NCI-H1105 (cell line): ENCODE measurements around the gene PTPRN2.
"Not testable (repeated sequence)": the region's sequence is repeated elsewhere in the genome, so short reads cannot be mapped to it uniquely, and the experiment has no call there.

ENCODE experiments used
- DNase-seq: peaks from one replicate; lab custom pipeline; 2025; lab: John Stamatoyannopoulos, UW

The PTPRN2 gene

DNA sequence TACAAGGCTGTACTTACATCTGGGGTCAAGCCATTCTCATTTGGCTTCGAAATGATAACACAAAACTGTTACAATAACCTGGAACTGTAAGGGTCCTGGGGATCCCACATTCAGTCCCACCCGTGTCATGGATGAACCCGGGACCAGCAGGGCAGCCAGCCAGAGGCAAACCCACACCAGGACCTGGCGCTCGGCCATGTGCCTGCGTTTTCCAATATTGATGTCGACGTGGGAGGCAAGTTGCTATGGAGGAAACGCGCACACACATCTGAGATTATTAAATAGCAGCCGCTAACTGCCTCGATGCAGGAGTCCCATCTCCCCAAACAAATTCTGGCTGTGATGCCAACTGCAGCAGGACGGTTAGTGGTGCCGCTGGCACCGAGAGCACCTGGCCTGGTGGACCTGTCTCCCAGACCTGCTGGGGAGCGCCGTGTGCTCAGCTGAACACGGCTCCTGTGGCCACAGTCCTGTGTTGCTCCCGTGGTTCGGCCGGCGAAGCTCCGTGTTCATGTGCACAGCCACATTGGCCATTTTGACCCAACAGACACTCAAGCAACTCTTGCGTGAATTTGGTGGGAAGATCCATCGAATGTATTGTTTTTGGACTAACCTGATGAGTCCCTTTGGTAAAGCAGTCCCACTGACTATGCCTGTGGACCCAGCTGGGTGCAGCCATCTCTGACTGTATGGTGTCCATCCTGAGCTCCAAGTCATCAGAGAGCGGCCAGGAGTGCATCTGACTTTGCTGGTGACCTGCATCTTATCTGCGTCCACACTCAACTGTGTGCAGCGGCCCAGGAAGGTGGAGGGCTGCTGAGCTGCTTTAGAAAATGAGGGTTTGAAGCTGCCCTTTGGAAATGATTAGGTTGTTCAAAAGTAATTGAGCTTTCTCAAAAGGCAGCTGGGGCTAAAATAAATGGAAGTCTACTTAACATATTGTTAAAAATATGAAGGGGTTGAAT is 852.7 kb downstream of the PTPRN2 start:
- no peak for DNase-seq

DNA sequence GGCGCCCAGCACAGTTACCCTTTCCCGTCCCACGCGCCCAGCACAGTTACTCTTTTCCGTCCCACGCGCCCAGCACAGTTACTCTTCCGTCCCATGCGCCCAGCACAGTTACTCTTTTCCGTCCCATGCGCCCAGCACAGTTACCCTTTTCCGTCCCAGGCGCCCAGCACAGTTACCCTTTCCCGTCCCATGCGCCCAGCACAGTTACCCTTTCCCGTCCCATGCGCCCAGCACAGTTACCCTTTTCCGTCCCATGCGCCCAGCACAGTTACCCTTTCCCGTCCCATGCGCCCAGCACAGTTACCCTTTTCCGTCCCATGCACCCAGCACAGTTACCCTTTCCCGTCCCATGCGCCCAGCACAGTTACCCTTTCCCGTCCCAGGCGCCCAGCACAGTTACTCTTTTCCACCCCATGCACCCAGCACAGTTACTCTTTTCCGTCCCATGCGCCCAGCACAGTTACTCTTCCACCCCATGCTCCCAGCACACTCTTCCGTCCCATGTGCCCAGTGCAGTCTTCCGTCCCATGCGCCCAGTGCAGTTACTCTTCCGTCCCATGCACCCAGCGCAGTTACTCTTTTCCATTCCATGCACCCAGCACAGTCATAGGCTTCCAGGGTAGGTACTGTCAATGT is 853.7 kb downstream of the PTPRN2 start:
- DNase-seq: not testable (repeated sequence)

- no peak for DNase-seq
Measured at GRCh38 chr7:157731126-157731525, 856.5 kb downstream of the PTPRN2 start.

- no peak for DNase-seq
Measured at GRCh38 chr7:157730614-157731013, 857.0 kb downstream of the PTPRN2 start.

DNA sequence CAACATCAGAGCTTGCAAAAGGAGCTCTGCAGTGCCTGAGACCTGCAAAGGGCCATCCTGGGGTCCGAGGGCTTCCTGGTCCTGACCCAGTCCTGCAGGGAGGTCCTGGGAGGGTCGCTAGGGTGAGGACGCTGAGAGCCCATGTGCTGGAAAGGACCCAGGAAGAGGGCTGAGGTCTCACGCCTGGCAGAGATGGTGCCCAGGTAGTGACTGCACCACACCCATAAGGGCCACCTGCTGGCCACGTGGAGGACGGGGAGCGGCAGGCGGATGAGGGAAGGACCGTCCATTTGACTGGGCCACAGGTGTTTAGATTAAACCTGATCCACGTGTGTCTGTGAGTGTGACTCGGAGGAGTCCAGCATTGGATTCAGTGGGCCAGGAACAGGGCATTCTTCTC is 858.1 kb downstream of the PTPRN2 start:
- no peak for DNase-seq

DNA sequence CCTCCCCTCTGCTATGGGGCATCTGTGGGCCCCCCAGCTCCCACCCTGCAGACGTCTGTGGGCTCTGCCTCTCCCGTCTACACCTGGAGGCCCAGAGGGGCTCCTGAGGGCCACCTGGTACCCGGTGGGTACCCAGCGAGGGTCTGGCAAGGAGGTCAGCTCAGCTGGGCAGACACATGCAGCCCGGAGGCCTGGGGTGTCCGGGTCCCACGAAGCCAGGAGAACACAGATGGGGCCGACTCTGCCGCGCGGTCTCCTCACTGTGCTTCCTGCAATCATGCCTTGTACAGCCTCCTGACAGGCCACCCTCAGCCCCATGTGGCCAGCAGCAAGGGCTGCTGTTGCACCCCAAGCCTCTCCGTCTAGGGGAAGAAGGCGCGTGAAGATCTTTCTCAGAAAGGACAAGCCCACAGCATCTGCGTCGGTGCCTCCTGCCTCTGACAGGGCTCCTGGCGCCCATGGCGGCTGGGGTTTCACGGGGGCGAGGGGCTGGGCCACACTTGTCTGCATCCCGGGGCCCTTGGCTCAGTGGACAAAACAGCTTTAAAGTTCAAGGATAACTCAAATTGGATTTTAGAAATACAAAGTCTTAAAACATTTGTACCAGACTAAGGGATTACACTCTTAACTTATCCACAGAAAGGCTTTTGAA is 859.5 kb downstream of the PTPRN2 start:
- DNase-seq: no peak

DNA sequence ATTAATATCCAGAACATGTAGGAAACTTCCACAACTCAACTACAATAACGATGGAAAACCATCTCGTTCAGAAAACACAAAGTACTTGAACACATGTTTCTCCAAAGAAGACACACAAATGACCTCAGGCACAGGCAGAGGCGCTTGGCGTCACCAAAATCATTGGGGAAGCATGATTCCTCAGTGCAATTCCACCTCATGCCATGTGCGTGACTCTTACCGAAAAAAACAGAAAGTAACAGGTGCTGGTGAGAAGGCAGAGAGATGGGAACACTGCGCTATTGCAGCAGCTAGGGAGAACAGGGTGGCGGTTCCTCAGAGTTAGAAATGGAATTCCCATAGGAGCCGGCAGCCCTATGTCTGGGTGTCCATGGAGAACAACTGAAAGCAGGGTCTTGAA is 860.9 kb downstream of the PTPRN2 start:
- DNase-seq: no peak

GRCh38 chr7:157725312-157725711 is 862.3 kb downstream of the PTPRN2 start:
- not testable (repeated sequence) for DNase-seq

DNA sequence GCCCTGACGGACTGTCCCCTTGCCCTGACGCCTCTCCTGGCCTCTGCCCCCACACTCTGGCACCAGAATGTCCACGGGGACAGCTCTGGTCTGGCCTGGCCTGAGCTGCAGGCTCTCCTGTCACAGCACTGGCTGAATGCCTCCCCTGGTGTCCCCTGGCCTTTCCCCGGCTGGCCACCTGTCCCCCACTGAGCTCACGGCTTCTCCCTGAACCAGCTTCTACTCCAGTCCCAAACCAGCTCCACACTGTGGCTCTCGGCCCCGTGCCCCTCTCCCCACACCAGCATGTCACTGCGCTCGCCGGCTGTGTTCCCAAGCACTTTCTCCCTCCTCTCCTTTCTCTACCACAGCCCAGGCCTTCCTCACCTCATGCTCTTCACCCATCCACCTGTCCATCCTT is 864.4 kb downstream of the PTPRN2 start:
- DNase-seq: no peak

GRCh38 chr7:157722137-157723060 is 865.2 kb downstream of the PTPRN2 start:
- no peak for DNase-seq

DNA sequence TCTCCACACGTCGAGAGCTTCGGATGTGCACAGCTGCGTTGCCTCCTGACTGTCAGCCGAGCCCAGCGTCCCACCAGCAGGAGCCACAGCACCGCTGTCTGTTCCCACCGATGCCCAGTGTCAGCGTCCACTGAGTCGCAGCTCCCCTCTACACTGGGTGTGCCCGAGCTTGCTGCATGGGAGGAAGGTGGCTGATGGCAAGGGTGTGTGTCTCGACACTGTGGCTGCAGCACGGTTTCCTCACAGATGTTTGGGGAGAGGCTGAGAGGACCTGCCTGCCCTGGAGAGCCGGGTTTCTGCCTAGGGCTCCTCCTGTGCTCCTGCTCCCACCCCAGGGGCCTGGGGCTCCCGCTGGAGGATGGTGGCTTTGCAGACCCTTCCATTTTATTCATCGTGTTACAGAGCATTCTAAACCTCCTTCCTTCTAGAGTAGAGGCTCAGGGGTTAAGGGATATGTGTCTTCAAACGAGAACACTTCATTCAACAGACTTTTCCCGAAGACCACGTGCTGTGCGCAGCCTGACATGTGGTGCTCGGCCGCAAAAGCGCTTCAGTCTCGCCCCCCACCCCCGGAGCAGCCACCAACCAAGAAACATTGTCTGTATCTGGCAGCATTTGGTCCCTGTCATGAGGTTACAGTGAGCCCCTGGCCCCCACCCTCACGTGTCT is 866.0 kb downstream of the PTPRN2 start:
- no peak for DNase-seq

DNA sequence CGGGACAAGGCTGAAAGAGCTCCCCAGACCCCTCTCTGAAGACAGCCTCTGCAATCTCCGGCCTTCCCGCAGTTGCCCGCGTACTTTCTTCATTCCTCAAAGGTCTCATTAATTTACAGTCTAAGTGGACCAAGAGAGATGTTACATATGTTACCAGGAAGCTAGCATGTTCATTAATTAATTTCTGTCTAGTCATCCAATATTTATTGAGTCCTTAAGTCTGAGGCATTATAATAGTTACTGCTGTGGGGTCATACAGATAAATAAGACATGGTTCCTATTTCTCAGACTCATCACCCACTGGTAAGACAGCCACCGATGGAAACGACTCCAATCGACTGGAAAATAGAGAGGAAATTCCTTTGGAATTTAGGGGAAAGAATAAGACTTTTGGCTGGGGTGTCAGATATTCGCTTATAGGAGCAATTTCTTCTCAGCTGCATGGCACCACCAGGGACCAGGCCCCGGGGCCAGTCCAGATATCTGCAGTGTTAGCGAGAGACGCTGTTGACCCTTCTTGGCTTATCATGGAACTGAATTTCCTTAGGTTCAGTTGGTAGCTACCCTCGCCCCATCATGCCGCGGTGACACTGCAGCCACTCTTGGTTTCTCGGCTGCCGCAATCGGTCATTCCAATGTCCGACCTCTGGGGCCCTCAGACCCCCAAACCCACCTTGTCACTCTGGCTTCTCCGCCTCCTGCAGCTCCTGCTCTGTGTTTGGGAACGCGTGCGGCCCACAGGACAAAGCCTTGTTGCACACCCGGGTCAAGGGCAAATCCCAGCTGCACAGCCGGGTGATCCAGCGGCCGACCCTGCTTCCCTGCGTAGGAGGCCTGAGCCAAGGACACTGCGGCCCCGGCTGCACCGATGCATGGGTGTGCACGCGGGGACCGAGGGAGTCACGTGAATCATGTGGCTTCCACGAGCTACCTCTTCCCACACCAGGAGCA is 867.6 kb downstream of the PTPRN2 start:
- no peak for DNase-seq

DNA sequence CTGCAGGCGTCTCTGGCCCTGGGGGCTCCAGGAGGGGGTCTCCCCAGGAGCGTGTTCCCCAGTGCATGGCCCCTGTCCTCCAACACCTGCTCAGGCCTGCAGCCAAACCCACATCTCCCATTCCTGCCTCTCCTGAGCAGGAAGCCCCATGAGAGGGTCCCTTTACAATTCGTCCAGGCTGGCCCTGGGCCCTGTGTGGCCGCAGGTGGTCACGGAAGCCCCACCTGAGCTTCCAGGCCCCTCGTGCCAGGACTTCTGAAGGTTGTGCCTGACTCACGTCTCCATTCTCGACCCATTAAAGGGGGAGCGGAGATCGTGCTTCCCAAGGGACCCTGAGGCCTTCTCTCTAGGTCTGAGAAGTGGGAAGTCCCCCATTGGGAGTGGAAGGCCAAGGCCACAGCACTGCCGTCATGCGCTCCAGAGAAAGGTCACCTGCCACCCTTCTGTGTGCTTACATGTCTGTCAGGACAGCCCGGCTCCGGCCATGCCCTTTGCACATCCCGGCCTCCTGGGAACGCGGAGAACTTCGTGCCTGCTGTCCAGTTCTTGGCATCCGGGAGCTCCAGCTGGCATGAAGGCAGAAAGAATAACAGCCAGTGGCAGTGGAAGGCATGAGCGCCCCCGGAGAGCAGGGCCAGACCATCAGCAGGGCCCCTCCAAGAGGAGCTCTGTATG is 868.5 kb downstream of the PTPRN2 start:
- DNase-seq: no peak

GRCh38 chr7:157718303-157719007 is 869.2 kb downstream of the PTPRN2 start:
- DNase-seq: no peak

DNA sequence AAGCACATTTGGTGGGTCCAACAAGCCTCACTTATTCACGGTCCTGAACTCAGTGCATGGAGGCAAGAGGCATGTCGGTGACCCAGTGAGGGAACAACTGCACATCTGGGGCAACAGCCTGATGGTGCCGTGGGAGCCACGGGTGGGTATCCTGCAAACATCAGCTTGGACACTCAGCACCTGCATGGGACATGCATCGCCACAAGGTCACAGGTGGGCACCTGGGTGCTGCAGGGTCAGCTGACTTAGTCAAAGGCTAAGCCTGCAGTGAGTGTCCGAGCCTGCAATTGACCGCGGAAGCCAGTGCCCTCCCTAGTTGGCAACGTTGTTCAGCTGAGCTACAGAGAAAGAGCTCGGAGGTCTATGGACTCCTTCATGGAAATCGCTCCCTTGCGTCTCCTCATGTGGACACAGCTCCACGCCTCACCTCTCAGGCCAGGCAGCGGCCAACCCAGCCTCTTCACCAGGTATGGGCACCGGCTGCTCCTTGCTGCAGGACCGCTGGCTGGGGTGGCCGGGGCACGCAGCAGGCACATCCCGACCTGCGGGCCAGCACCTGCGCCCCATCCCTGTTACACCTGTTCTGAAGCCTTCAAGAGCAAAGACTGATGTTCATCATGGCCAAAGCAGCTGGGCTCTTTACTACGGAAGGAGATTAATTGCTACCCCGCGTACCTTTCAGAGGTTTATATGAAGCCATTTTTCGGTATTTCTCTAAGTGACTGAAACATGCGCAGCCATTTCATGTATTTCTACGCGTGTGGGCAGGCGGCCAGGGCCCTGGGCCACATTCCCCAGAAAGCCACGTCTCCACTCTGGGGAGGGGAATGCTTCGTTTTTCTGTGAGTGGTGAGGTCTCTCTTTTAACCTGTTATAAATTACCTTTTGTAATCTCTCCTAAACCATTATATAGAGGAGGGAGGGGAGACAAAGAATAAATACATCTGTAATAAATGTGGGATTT is 870.1 kb downstream of the PTPRN2 start:
- no peak for DNase-seq

GRCh38 chr7:157715938-157716280 is 871.7 kb downstream of the PTPRN2 start:
- no peak for DNase-seq

DNA sequence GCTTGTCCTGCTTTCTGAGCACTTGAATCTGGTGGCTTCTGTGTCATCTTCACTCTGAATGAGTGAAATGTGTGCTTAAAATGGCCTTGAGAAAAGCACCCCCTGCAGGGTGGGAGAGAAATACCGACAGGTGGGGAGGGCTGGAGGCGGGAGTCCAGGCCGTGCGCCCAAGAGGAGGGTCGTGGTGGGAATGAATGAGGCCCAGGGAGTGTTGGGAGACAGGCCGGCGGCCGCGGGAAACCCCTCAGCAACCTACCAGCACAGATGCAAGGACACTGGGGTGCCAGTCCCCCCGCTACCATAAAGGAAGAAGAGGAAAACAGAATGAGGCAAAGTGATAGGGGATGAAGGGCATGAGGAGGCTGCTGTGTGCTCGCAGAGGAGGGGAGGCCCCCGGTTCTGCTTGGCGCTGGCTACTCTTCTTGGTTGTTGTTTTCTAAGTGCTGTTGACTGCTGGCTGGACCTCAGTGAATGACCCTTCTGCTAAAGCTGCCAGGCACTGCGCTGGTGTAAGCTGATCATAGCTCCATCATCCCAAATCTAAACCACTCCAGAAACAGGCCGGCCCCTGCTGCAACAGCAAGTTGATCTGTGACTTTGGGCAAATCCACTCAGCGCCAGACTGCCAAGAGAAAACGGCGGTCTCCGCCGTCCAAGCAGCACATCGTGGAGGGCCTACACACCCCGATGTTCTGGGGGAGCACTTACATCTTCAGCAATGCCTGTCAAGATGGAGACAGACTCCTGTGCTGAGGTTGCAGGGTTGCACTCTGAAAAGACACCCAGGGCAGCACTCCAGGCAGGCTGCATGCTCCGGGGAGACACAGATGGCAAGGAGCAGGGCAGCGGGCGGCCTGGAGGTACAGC is 872.3 kb downstream of the PTPRN2 start:
- DNase-seq: no peak
